DOHH2 (cell line): ENCODE data around the gene SHQ1.

ENCODE experiments used
- CTCF ChIP-seq: fragments of 200-600 bp; sonication (generic); IDR thresholded peaks from one replicate; pipeline ENCODE4 v1.5.1; 2014; ENCODE audit warnings: antibody characterized with exemption, mild to moderate bottlenecking, low read depth, low read length; ENCODE audit not compliant: poor library complexity, severe bottlenecking
- EZH2phosphoT487 ChIP-seq: fragments of 200-600 bp; sonication (generic); IDR thresholded peaks from 2 replicates; pipeline ENCODE4 v1.6.1; 2017; ENCODE audit warnings: borderline replicate concordance, mild to moderate bottlenecking, antibody characterized with exemption, low read length, moderate library complexity, mixed read lengths

DNA sequence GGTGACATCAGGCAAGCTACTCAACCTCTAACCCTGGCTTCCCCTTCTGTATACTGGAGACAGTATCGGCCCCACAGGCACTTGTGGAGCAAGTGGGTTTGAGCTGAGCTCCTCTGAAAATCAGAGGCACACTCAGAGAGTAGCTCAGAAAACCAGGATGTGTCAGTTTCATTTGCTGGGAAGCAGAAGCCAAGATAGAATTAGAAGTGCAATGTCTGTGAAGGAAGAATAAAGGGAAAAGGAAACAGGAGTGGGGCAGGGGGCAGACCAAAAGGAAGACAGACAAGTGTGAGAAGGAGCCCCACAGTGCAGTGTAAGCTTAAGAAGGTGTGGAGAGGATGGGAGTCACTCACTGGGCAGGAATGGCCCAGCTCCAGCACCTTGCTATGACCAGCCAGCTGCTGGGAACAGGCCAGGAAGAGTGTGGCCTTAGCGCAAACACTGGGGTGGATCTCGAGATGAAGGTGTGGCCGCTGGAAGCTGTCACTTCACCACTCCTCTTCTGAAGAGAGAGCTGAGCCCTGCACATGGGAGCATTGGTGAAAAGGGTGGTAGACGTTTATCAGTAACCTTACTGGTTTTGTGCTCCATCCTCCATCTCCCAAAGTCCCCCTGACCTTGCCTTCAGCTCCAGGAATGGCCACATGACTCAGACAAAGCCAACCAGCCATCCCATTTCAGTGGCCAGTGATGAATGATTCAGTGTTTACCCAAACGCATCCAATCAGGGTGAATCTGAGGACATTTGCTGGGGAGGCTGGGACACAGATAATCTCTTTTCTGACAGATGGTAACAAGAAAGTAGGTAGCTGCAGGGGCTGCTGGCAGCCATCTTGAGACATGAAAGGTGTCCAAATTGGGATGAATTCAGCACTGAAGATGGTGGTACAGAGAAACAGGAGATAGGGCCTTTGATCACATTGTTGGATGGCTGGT is 108.4 kb downstream of the SHQ1 start:
- TF ChIP-seq CTCF: no peak
- no peak for TF ChIP-seq EZH2phosphoT487
